Measurements from ENCODE around the gene SHROOM2. TPM values are rescaled to one million over a fixed set of nuclear protein-coding genes. Genes with fewer than 3 reads are reported as not detected.

Gene SHROOM2
- total RNA-seq, 4 donors from 2014 or later: 0.67 to 2.3 (median 1.6) TPM

- TF ChIP-seq POLR2AphosphoS5 (IDR thresholded peaks at IDR 0.05) (no peak), POLR2A (IDR thresholded peaks at IDR 0.05) (no peak), CTCF (IDR thresholded peaks at IDR 0.05) (no peak), EP300 (IDR thresholded peaks at IDR 0.05) (no peak)
- H3K4me3 ChIP-seq: no peak overlapping the region
- WGBS, 2 donors (ENCODE audit: low coverage in 1 of 2): no CpG with 5 or more reads among the region's 18 CpGs
- no peaks in the 10 kb centered on the region for H3K9me3 ChIP-seq
- no peak for ATAC-seq
- no peaks in the 10 kb centered on the region for H3K27me3 ChIP-seq
- H3K27ac ChIP-seq: no peak overlapping the region
- H3K4me1 ChIP-seq: peaks cover 0 to 14% (median 0%) of the 10 kb centered on the region in 3 donors
- H3K36me3 ChIP-seq: no peaks in the 10 kb centered on the region
Observed at GRCh38 chrX:9992724-9993123, 206.5 kb downstream of the SHROOM2 start.

- H3K9me3 ChIP-seq: no peaks in the 10 kb centered on the region
- no peaks in the 10 kb centered on the region for H3K27me3 ChIP-seq
- ATAC-seq: peak; percentile 90
- no peak overlapping the region for H3K27ac ChIP-seq
- H3K4me1 ChIP-seq: peaks cover 0 to 14% (median 0%) of the 10 kb centered on the region in 3 donors
- 5 to 29% methylated on average over 7 to 10 of the region's 18 CpGs for WGBS, 2 donors (ENCODE audit: low coverage in 1 of 2)
- H3K4me3 ChIP-seq: no peak overlapping the region
- TF ChIP-seq CTCF (IDR thresholded peaks at IDR 0.05) (peak; percentile 91 to 99 (median 95)), POLR2A (IDR thresholded peaks at IDR 0.05) (no peak), POLR2AphosphoS5 (IDR thresholded peaks at IDR 0.05) (peak; percentile 64)
- H3K36me3 ChIP-seq: no peaks in the 10 kb centered on the region
Observed at GRCh38 chrX:9995855-9996339, 209.7 kb downstream of the SHROOM2 start.

- peaks cover 0 to 14% (median 0%) of the 10 kb centered on the region in 3 donors for H3K4me1 ChIP-seq
- WGBS, 2 donors (ENCODE audit: low coverage in 1 of 2): 100% methylated on average over 1 of the region's 9 CpGs; no CpG with 5 or more reads in 1 of the 2 donors
- ATAC-seq: no peak
- no peak overlapping the region for H3K27ac ChIP-seq
- no peak overlapping the region for H3K4me3 ChIP-seq
- H3K36me3 ChIP-seq: no peaks in the 10 kb centered on the region
- H3K27me3 ChIP-seq: no peaks in the 10 kb centered on the region
- TF ChIP-seq POLR2A (IDR thresholded peaks at IDR 0.05) (no peak), CTCF (IDR thresholded peaks at IDR 0.05) (no peak), EP300 (IDR thresholded peaks at IDR 0.05) (no peak), POLR2AphosphoS5 (IDR thresholded peaks at IDR 0.05) (no peak)
- no peaks in the 10 kb centered on the region for H3K9me3 ChIP-seq
Observed at GRCh38 chrX:9997041-9997440, 210.8 kb downstream of the SHROOM2 start.

GRCh38 chrX:9997524-9997923 lies 211.3 kb downstream of the SHROOM2 start:
- Histone ChIP-seq H3K4me1 (peaks cover 0 to 14% (median 0%) of the 10 kb centered on the region in 3 donors), H3K9me3 (no peaks in the 10 kb centered on the region), H3K36me3 (no peaks in the 10 kb centered on the region), H3K27me3 (no peaks in the 10 kb centered on the region), H3K4me3 (no peak overlapping the region), H3K27ac (no peak overlapping the region)
- WGBS, 2 donors (ENCODE audit: low coverage in 1 of 2): no CpG with 5 or more reads among the region's 8 CpGs
- no peak for ATAC-seq
- TF ChIP-seq EP300 (IDR thresholded peaks at IDR 0.05) (no peak), POLR2A (IDR thresholded peaks at IDR 0.05) (no peak), CTCF (IDR thresholded peaks at IDR 0.05) (no peak), POLR2AphosphoS5 (IDR thresholded peaks at IDR 0.05) (no peak)

Small RNAs within 50 kb of the gene (small RNA-seq; reads per million reads assigned to genes)
- 0 reads per million in 4 donors for gene RF00019

Other genes starting within 250 kb of the SHROOM2 start
- gene GPR143, start 20.6 kb upstream of the SHROOM2 start, total RNA-seq: not detected
- not detected for gene CLDN34, start 180.9 kb downstream of the SHROOM2 start, total RNA-seq

All from gastroesophageal sphincter (tissue), 4 donors.